HG03354 (cell line): ENCODE measurements around the gene OLFML1.
A peak's percentile ranks its signal among the peaks of the same experiment; 100 is the strongest.

Experiments used
- ATAC-seq: cut with Tn5 transposase; IDR thresholded peaks from one replicate; pipeline ENCODE4 v1.9.1; 2021; ENCODE audit warnings: mild to moderate bottlenecking; ENCODE audit not compliant: unreplicated experiment, poor library complexity, severe bottlenecking

The OLFML1 gene

DNA sequence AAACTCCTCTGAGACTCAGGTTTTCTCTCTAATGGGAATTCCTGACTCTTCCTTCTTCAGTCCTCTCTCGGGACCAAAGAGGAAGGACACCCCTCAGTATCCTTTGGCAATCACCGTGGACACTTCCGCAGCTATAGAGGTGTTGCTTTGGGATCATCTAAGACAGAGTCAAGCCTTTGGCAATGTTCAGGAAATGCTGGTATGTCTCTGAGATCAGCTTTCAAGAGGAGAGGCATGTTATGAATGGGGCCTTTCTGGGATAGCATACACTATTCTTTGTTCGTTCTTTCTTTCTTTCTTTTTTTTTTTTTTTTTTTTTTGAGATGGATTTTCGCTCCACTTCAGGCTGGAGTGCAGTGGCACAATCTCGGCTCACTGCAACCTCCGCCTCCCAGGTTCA is 14.2 kb upstream of the OLFML1 start:
- no peak for ATAC-seq

DNA sequence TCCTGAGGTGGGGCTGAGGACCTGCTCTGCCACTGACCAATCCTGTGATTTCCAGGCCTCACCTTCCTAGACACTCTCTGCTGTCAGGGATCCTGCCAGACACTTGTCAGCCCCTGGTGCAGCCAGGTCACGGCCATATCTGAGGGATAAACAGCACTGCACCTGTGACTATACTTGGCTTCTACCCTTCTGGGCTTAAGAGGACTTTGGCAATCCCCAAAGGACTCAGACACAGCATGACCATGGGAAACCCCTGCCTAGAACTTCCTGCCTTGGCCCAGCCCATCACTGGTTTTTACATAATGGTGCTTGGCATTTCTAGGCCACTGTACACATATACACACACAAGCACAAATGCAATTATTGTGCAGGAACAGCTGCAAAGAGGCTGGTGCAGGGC is 11.6 kb upstream of the OLFML1 start:
- ATAC-seq, result peak; percentile 95

DNA sequence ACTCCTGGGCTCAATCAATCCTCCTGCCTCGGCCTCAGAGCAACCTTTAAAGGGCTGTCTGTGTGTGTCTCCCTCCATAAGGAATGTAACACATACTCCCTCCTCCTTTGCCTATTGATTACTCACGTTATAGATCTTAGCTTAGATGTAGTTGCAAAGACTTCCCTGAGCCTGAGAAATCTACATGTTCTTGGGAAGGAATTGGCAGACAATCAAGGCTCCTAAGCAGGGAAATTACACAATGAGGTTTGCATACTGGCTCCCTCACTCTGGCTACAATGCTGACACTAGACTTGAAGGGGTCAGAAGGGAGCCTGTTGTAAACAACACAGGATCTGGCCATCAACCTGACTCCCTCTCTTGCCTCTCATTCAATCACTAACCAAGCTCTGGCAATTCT is 5.2 kb upstream of the OLFML1 start:
- ATAC-seq, result no peak

DNA sequence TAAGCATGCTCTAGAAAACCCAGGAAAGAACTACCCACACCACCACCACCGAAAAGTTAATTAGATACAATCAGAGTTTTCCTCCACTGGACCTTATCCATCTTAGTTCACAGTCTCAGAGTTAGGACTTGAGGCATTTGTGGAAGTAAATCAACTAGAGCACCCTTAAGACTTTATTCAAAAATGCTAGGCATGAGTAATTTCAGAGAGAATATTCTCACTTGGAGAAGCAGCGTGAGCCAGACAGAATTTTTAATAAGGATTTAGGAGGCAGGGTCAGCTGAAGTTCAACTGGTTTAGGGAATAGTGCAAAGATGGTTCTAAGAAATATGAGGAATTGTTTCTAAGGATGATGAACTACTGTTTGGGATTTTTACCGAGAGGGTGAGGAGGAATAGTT is 1.2 kb upstream of the OLFML1 start:
- ATAC-seq, result no peak

DNA sequence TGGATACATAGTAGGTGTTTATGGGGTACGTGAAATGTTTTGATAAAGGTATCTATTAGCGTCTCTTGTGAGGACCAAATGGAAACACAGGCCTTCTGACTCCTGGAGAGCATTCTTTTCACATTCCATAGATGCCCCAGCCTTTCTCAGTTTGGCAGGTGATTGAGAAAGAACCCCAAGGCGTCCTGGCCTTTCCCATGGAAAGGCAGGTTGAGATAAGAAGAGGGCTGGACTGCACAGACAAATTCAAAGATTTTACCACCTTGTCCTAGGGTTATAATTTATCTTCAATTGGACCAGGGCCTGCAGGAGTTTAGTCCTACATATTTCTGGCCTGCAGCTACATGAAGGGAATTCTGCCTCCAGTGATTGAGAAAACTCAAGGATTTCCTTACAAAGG is 661 bp upstream of the OLFML1 start:
- ATAC-seq, result no peak

DNA sequence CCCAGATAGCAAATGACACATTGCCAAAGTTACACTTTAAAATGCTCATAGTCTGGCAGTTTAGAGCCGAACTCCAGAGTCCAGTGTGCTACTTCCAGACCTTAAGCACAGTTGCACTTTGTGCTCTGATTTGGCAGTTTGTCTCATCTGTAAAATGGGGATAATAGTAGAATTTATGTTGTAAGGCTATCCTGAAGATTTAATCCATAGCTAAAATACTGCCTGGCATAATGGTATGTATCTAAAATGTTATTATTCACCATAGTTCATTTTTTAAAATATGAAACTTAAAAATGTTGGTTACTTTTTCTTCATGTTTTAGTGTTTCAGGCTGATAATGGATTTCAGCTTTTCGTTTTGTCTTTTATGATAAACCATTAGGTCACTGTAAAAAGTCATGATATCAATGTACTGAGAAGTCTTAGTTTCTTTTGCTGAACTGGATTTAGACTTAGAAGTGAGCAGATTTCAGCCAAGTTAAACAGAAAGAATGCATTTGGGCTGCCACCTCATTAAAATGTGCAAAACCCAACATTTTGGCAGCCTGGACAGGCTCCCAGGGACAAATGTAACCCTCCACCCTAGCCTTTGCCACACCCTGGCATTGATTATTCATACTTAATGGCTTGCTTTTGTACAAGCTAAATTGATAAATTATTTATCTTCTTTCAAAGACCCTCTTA is 933 bp downstream of the OLFML1 start:
- ATAC-seq, result no peak

DNA sequence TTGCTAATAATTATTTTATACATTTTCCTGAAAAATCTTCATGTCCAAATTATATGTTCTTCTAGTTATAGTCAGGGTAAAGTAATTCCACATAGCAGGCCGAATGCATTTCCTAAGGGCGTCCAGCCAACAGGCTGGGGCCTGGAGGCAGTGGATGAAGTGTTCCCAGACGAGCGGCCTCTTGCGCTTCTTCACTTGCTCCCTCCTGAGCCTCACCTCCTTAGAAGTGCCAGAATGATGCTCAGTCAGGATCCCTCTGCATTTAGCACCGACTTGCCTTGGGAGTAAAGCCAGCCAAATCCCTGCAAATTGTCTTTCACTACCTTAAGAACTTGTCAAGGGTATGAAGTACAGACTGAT is 1.5 kb downstream of the OLFML1 start:
- no peak for ATAC-seq

DNA sequence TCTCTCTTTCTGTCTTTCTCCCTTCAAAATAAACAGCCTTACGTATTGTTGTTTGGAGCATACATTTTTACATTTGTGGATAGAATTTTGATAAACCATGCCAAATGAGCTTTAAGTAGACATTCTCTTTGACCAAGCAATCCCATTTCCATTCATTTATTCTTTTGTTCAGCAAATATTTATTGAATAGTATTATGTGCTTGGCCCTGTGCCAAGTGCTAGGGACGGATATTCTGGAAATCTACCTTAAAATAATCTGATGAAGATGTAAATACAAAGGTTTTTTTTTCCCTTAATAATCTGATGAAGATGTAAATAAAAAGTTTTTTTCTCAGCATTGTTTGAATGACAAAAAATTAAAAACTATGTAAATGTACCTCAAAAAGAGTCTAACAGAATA is 2.1 kb downstream of the OLFML1 start:
- no peak for ATAC-seq

DNA sequence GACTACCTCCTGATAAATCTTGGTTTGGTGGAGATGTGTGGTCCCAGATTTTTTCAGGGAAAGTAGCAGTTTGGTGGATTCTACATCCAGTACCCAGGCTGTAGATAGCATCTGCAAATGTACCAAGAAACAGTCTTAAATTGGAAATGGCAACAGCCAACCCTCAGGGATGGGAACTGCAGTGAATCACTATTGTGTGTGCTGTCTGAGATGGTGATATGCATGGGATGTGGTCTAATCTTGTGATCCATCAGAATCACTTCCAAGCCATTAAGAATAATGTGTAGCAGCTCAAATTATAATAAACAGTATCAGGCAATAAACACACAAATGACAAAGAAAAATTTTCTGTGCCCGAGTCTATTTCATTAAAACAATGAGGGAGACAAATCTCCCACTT is 3.4 kb downstream of the OLFML1 start:
- ATAC-seq, result no peak

DNA sequence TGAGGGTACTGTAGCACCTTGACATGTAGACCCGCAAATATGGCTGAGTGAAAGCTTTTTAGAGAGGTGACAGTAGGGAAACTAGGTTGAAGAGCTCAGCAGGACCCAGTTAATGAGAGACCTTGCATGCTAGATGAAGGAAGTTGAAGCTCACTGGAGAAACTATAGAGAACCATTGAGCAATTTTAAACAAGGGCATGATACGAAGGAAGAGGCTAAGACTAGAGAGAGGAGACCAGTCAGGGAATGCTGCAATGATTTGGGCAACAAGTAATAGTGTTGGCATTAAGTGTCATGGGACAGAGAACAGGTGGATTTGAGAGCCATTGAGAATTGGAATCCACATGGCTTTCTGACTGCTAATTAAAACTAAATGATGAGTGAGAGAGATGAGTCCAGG is 4.1 kb downstream of the OLFML1 start:
- no peak for ATAC-seq

DNA sequence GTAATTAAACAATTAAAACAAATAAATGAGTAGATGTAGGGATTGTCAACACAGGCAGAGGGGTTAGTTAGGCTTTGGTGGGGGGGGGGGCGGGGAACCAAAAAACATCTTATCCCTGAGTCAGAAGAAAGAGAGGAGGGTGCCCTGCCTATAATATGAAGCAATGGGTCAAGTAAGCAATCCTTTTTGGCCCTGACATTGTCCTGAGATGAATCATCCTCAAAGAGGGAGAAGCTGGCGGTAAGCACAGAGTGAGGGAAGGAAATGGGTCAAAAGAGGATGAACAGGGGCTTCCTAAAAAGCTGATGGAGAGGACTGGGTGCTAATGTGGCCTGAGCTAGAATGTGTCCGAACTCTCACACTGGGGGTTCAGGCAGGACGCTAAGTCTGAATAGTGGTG is 4.7 kb downstream of the OLFML1 start:
- ATAC-seq, result no peak

DNA sequence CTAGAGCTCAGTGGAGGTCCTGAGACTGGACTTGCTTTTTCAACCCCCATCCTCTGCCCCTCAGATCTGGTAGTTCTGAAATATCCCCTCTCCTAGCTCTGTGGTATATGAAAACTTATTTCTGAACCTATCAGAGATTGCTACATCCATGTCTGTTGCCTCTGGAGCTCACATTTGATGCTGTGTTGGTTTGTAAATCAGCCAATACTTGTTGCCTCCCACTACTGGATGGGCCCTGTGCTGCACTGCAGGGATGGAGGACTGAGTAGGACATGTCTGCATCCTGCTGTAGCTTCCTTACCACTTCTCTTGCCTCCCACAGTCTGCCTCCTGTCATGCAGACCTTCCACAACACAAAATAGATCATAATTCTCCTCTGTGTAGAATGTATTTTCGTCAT is 5.2 kb downstream of the OLFML1 start:
- ATAC-seq, result no peak

DNA sequence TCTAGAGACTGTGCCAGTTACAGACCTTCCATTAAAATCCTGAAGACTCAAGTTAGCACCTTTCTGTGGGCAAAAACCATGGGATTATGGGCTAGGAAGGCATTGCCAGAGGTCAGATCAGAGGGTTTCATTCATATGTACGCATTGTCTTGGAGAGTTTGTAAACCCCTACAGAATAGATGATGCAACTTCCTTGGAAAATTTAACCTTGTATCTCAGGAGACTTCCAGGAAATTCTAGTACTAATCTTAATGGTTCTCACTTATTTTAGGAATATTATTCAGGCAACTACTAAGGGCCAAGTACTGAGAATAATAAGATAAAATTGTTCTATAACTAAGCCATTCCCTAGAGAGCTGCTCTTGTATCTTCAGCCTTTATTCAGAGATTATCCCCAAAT is 6.9 kb downstream of the OLFML1 start:
- no peak for ATAC-seq

DNA sequence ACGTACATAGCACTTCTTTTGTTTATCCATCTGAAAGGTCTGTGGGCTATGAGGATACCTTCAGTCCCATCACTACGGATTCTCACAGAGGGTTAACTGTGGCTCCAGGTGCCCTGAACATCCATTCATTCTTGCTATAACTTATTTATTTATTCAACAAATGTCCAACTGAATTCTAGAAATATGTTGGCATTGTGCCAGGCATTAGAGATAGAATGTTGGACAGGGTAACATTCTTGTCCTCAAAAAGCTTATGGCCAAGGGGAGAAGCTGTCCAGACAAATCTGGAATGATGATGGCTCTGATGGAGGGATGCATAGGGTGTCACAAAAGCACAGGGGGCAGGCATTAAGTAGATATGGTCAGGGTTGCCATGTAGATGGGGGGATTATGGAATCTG is 8.4 kb downstream of the OLFML1 start:
- no peak for ATAC-seq

DNA sequence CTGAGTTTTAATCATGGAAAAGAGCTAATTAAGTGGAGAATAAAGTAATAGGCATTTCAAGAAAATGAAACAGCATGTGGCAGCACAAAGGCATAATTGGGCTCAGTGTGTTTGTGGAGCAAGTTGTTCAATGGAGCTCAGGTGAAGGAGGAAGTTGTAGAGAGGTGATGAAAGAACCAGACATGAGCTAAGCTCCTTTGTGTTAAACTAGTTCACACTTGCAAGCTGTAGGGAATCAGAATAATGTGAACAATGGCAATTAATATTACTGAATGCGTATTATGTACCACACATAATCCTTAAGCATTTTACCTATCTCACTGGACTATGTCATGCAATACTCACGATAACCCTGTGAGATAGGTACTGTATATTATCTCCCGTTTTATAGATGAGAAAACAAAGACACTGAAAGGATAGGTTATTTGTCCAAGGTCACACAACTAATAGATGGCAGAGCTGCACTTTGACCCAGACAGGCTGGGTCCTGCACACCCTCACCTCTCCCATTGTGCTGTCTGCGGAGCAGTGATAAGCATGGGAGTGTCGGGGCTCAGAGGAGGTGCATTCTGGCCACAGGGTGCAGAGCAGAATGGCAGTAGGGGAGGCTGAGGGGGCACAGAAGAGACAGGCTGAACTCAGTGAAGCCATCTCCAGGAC is 8.9 kb downstream of the OLFML1 start:
- ATAC-seq, result no peak

DNA sequence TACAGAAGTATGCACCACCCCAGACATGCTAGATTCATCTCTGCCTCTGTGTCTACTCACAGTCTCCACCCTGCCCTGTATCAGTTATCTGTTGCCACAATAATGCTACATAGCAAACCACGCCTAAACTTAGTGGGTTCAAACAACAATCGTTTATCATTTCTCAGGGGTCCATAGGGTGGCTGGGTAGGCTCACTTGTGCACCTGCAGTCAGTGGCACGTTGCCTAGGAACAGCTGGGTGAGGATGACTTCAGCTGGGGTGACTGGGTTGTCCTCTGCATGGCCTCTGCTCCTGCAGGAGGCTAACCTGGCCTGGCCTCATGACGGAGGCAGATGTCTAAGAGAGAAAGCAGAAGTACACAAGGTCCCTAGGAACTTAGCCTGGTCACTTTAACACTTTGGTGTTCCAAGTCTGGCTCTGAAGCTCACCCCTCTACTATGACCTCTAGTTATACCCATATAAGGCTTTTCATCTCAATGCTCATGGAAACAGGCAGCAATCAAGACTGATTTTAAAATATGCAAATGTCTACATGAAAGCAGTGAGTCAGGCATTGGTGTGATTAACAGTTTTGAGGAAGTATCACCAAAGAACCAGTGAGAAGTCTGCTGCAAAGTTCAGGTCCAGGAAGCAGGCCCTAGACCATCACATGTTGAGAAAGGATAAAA is 10.7 kb downstream of the OLFML1 start:
- ATAC-seq, result peak; percentile 95

DNA sequence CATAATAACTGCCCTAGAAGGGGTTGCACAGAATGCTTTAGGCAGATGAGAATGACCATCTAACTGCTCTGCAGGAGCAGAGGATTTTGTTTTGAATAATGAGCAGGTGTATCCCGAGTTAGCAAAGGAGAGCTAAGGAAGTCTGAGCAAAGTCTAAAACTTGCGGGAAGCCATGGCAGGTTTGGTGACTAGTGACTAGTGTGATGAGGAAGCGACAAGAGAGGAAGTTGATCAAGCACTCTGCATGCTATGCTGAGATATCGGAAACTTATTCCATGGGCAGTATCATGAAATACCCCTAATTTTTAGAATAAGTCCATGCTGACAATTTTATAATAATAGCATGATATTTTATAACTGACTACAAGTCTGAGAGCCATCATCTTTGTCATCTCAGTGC is 12.9 kb downstream of the OLFML1 start:
- no peak for ATAC-seq

DNA sequence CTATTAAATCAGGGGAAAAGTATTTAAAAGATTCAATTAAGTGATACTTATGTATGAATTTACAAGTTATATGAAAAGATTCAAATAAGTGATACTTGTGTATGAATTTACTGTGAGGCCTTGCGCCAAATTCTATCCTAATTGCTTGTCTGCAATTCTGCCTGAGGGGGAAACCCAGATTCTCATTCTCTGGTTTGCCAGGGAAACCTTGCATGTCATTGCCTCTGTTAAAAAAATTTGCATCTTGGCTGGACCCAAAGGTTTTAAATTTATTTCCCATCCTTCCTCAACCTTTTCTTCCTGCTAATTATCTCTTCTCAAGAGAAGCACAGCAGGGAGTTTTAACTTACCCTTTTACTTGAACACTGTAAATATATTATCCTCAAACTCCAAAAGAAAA is 13.8 kb downstream of the OLFML1 start:
- no peak for ATAC-seq

DNA sequence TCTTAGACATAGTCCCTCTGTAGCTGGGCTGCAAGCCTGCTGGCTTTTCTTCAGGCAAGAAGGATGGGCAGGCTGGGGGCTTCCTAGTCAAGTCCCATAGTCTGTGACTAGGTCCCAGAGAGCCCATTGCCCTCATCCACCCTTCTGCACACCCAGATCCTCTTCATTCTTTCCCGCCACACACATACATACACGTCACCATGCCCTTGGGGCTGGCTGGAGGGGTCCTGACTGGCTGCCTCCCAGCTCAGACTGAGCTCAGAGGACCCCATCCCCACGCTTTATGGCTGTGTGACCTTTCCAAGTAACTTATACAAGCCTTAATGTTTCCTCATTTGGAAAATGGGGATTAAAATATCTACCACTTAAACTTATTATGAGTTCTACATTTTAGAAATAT is 14.9 kb downstream of the OLFML1 start:
- no peak for ATAC-seq

DNA sequence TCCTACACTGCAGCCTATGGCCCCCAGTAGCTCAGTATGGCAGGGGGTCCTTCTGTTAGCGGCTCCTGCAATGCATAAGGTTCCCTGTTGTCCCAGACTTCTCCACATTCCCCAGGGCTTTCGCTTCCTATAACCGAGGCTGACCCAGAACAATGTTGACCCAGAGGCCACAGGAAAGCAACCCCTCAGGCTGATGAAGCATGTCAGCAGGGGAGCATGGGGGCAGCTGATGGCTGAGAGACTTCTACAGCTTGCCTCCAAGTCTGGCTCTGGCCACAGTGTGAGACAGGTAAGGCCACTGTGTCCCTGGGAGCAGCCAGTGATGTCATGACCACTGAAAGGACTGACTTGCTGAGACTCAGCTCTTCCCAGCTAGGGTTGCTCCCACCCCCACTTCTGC is 15.9 kb downstream of the OLFML1 start:
- no peak for ATAC-seq

DNA sequence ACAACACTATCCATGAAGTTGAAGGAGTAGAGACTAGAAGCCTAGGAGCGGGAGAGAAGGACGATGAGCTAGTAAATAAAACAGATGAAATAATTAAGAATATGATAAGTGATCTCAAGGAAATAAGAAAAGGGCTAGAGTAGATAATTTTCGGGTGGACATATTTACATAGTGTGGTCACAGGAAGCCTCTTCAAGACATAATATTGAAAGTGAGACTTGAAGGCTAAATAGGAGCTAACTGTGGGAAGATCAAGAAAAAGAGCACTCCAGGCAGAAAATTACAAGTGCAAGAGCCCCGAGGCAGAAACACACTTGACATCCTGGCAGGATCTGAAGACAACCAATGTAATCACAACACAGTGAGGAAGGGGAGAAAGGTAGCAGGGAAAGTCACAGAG is 16.6 kb downstream of the OLFML1 start:
- ATAC-seq, result no peak
